WTC11 (cell line): Measurements from ENCODE around the gene C1orf232. TPM values are rescaled to one million over a fixed set of nuclear protein-coding genes. Genes with fewer than 3 reads are reported as not detected.

Source experiments
- ATAC-seq: fragments of 200-7000 bp; cut with Tn5 transposase; 2 replicates; pipeline ENCODE4 v1.10.0; 2021; ENCODE audit warnings: mild to moderate bottlenecking, moderate library complexity
- CTCF ChIA-PET: fragments of 300-600 bp; sonication (Branson Sonifier 250); formaldehyde crosslinking; loops from one replicate; lab custom pipeline; 2021; ENCODE audit warnings: antibody characterized with exemption; lab: Charles Lee
- POLR2A ChIA-PET: fragments of 350-600 bp; sonication (Branson Sonifier 250); formaldehyde crosslinking; loops from one replicate; lab custom pipeline; 2021; ENCODE audit warnings: antibody characterized with exemption; lab: Charles Lee
- DNase-seq: peaks from one replicate; pipeline ENCODE4 v3.0.0; 2021; ENCODE audit warnings: low spot score
- H3K27ac Mint-ChIP-seq: 2 replicates; pipeline ENCODE4 v1.8.0; 2021; ENCODE audit warnings: mixed read lengths
- H3K27me3 Mint-ChIP-seq: 2 replicates; pipeline ENCODE4 v1.8.0; 2021; ENCODE audit warnings: low read depth, mild to moderate bottlenecking, moderate library complexity, mixed read lengths
- H3K36me3 Mint-ChIP-seq: 2 replicates; pipeline ENCODE4 v1.8.0; 2021; ENCODE audit warnings: mixed read lengths
- H3K4me1 Mint-ChIP-seq: 2 replicates; pipeline ENCODE4 v1.8.0; 2022; ENCODE audit warnings: mixed read lengths
- H3K4me3 Mint-ChIP-seq: 2 replicates; pipeline ENCODE4 v1.8.0; 2021; ENCODE audit warnings: mild to moderate bottlenecking, moderate library complexity, mixed read lengths
- H3K9me3 Mint-ChIP-seq: 2 replicates; pipeline ENCODE4 v1.8.0; 2021; ENCODE audit warnings: mixed read lengths
- ATF1 ChIP-seq: sonication (generic); formaldehyde crosslinking; IDR thresholded peaks from 2 replicates; pipeline ENCODE4 v1.8.1; 2023; ENCODE audit warnings: mild to moderate bottlenecking, moderate library complexity, missing genetic modification reagents
- CBFB ChIP-seq: sonication (generic); formaldehyde crosslinking; IDR thresholded peaks from 2 replicates; pipeline ENCODE4 v1.8.1; 2022; ENCODE audit warnings: mild to moderate bottlenecking, low read depth, missing genetic modification reagents
- CREB1 ChIP-seq: sonication (generic); formaldehyde crosslinking; IDR thresholded peaks from 2 replicates; pipeline ENCODE4 v1.8.0; 2023; ENCODE audit warnings: mild to moderate bottlenecking, missing genetic modification reagents
- E2F1 ChIP-seq: sonication (generic); formaldehyde crosslinking; IDR thresholded peaks from 2 replicates; pipeline ENCODE4 v1.8.0; 2022; ENCODE audit warnings: mild to moderate bottlenecking, missing genetic modification reagents
- ETV6 ChIP-seq: sonication (generic); formaldehyde crosslinking; IDR thresholded peaks from 2 replicates; pipeline ENCODE4 v1.8.1; 2022; ENCODE audit warnings: mild to moderate bottlenecking, missing genetic modification reagents
- FOXJ3 ChIP-seq: sonication (generic); formaldehyde crosslinking; IDR thresholded peaks from 2 replicates; pipeline ENCODE4 v1.9.0; 2021; ENCODE audit warnings: missing genetic modification reagents, mild to moderate bottlenecking, borderline replicate concordance
- FOXP1 ChIP-seq: sonication (generic); formaldehyde crosslinking; IDR thresholded peaks from 2 replicates; pipeline ENCODE4 v1.8.0; 2022; ENCODE audit warnings: missing genetic modification reagents, mild to moderate bottlenecking, moderate library complexity, borderline replicate concordance
- FOXP4 ChIP-seq: sonication (generic); formaldehyde crosslinking; IDR thresholded peaks from 2 replicates; pipeline ENCODE4 v1.8.0; 2022; ENCODE audit warnings: mild to moderate bottlenecking, missing genetic modification reagents
- NFATC4 ChIP-seq: fragments of 250-450 bp; sonication (Bioruptor Pico); IDR thresholded peaks from 2 replicates; pipeline ENCODE4 v1.9.0; 2021; ENCODE audit warnings: mild to moderate bottlenecking
- NFE2L1 ChIP-seq: sonication (generic); formaldehyde crosslinking; IDR thresholded peaks from 2 replicates; pipeline ENCODE4 v1.8.1; 2023; ENCODE audit warnings: missing genetic modification reagents
- NFYB ChIP-seq: sonication (generic); formaldehyde crosslinking; conservative IDR thresholded peaks from 2 replicates; pipeline ENCODE4 v1.8.0; 2022; ENCODE audit warnings: low read depth, missing genetic modification reagents
- RORB ChIP-seq: fragments of 250-450 bp; sonication (Bioruptor Pico); IDR thresholded peaks from 2 replicates; pipeline ENCODE4 v1.9.0; 2021; ENCODE audit warnings: mild to moderate bottlenecking
- SP1 ChIP-seq: sonication (generic); formaldehyde crosslinking; conservative IDR thresholded peaks from 2 replicates; pipeline ENCODE4 v1.8.1; 2022; ENCODE audit warnings: missing genetic modification reagents
- USF1 ChIP-seq: sonication (generic); formaldehyde crosslinking; IDR thresholded peaks from 2 replicates; pipeline ENCODE4 v1.8.0; 2022; ENCODE audit warnings: mild to moderate bottlenecking, missing genetic modification reagents
- ZNF121 ChIP-seq: sonication (generic); formaldehyde crosslinking; IDR thresholded peaks from 2 replicates; pipeline ENCODE4 v1.8.0; 2023; ENCODE audit warnings: missing genetic modification reagents
- ZNF423 ChIP-seq: fragments of 250-450 bp; sonication (Bioruptor Pico); IDR thresholded peaks from 2 replicates; pipeline ENCODE4 v2.1.2; 2022; ENCODE audit warnings: mild to moderate bottlenecking, moderate library complexity
- ZNF512 ChIP-seq: sonication (generic); formaldehyde crosslinking; IDR thresholded peaks from 2 replicates; pipeline ENCODE4 v1.8.1; 2022; ENCODE audit warnings: missing genetic modification reagents, borderline replicate concordance
- total RNA-seq: library from RNA; stranded (reverse); gene quantifications from 3 replicates; pipeline ENCODE4 v1.2.3, GENCODE V29; 2021
- TF ChIP-seq, protein P1 (sequence below): sonication (generic); formaldehyde crosslinking; IDR thresholded peaks from 2 replicates; pipeline ENCODE4 v1.8.0; 2023; ENCODE audit warnings: mild to moderate bottlenecking, missing genetic modification reagents
- TF ChIP-seq, protein P2 (sequence below): fragments of 200-600 bp; IDR thresholded peaks from 2 replicates; pipeline ENCODE4 v1.8.0; 2022; ENCODE audit warnings: antibody characterized with exemption
- TF ChIP-seq, protein P3 (sequence below): sonication (generic); formaldehyde crosslinking; IDR thresholded peaks from 2 replicates; pipeline ENCODE4 v1.8.1; 2022; ENCODE audit warnings: mild to moderate bottlenecking, missing genetic modification reagents, moderate library complexity, borderline replicate concordance
- TF ChIP-seq, protein P4 (sequence below): sonication (generic); formaldehyde crosslinking; IDR thresholded peaks from 2 replicates; pipeline ENCODE4 v1.8.1; 2022; ENCODE audit warnings: low read depth, mild to moderate bottlenecking, moderate library complexity, missing genetic modification reagents, borderline replicate concordance
- TF ChIP-seq, protein P5 (sequence below): fragments of 250-450 bp; sonication (Bioruptor Pico); IDR thresholded peaks from 2 replicates; pipeline ENCODE4 v1.9.0; 2021; ENCODE audit warnings: moderate library complexity, mild to moderate bottlenecking, inconsistent platforms, borderline replicate concordance

The C1orf232 gene
- total RNA-seq, 1 experiment from 2014 or later, result not detected

- H3K27ac Mint-ChIP-seq, result peak within 1 kb of the TSS; percentile 65; the same call in 1 of the 2 replicates
- ChIA-PET CTCF (interaction anchor here (0.6 to 4.0 kb wide), 56 partner anchors 9 to 1443 kb away, joined by 3 to 61 read pairs (median 5); partner anchors contain the start of genes CATSPER4, CEP85, FAM110D and PDIK1L), POLR2A (interaction anchor here (0.6 to 1.8 kb wide), 4 partner anchors 13 to 65 kb away, joined by 4 to 9 read pairs (median 6); partner anchors contain the start of genes CATSPER4 and CEP85)
- peaks cover 31% of the 10 kb centered on the region for H3K4me1 Mint-ChIP-seq
- DNase-seq (peak; percentile 92), ATAC-seq (peak; percentile 76)
- peaks cover 14% of the 10 kb centered on the region for H3K27me3 Mint-ChIP-seq
- H3K36me3 Mint-ChIP-seq, result no peaks in the 10 kb centered on the region
- no peaks in the 10 kb centered on the region for H3K9me3 Mint-ChIP-seq
- peak within 1 kb of the TSS; percentile 85 for H3K4me3 Mint-ChIP-seq
- TF ChIP-seq, protein P1, sequence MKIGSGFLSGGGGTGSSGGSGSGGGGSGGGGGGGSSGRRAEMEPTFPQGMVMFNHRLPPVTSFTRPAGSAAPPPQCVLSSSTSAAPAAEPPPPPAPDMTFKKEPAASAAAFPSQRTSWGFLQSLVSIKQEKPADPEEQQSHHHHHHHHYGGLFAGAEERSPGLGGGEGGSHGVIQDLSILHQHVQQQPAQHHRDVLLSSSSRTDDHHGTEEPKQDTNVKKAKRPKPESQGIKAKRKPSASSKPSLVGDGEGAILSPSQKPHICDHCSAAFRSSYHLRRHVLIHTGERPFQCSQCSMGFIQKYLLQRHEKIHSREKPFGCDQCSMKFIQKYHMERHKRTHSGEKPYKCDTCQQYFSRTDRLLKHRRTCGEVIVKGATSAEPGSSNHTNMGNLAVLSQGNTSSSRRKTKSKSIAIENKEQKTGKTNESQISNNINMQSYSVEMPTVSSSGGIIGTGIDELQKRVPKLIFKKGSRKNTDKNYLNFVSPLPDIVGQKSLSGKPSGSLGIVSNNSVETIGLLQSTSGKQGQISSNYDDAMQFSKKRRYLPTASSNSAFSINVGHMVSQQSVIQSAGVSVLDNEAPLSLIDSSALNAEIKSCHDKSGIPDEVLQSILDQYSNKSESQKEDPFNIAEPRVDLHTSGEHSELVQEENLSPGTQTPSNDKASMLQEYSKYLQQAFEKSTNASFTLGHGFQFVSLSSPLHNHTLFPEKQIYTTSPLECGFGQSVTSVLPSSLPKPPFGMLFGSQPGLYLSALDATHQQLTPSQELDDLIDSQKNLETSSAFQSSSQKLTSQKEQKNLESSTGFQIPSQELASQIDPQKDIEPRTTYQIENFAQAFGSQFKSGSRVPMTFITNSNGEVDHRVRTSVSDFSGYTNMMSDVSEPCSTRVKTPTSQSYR (CRISPR knock-in tag), result peak; percentile 74; the same call in 1 of the 2 replicates
- no peak for TF ChIP-seq ZNF512 (CRISPR knock-in tag)
- no peak for TF ChIP-seq FOXJ3 (CRISPR knock-in tag)
- TF ChIP-seq SP1 (CRISPR knock-in tag), result peak; percentile 98
- TF ChIP-seq ZNF423 (CRISPR knock-in tag), result peak; percentile 88
- 0 out of 2 replicates have a peak, but pooled peaks have one; percentile 38 for TF ChIP-seq FOXP4 (CRISPR knock-in tag)
- TF ChIP-seq NFE2L1, result 0 out of 2 replicates have a peak, but pooled peaks have one; percentile 26
- TF ChIP-seq ETV6 (CRISPR knock-in tag), result peak; percentile 95
- TF ChIP-seq FOXP1 (CRISPR knock-in tag), result peak; percentile 90
- peak; percentile 75; the same call in 1 of the 2 replicates for TF ChIP-seq CREB1 (CRISPR knock-in tag)
- 0 out of 2 replicates have a peak, but pooled peaks have one; percentile 69 for TF ChIP-seq ATF1 (CRISPR knock-in tag)
- peak; percentile 62; the same call in 1 of the 2 replicates for TF ChIP-seq CBFB (CRISPR knock-in tag)
- TF ChIP-seq, protein P2, sequence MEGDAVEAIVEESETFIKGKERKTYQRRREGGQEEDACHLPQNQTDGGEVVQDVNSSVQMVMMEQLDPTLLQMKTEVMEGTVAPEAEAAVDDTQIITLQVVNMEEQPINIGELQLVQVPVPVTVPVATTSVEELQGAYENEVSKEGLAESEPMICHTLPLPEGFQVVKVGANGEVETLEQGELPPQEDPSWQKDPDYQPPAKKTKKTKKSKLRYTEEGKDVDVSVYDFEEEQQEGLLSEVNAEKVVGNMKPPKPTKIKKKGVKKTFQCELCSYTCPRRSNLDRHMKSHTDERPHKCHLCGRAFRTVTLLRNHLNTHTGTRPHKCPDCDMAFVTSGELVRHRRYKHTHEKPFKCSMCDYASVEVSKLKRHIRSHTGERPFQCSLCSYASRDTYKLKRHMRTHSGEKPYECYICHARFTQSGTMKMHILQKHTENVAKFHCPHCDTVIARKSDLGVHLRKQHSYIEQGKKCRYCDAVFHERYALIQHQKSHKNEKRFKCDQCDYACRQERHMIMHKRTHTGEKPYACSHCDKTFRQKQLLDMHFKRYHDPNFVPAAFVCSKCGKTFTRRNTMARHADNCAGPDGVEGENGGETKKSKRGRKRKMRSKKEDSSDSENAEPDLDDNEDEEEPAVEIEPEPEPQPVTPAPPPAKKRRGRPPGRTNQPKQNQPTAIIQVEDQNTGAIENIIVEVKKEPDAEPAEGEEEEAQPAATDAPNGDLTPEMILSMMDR, result peak; percentile 81
- no peak for TF ChIP-seq NFYB (CRISPR knock-in tag)
- TF ChIP-seq USF1, result peak; percentile 72; the same call in 1 of the 2 replicates
- TF ChIP-seq, protein P3, sequence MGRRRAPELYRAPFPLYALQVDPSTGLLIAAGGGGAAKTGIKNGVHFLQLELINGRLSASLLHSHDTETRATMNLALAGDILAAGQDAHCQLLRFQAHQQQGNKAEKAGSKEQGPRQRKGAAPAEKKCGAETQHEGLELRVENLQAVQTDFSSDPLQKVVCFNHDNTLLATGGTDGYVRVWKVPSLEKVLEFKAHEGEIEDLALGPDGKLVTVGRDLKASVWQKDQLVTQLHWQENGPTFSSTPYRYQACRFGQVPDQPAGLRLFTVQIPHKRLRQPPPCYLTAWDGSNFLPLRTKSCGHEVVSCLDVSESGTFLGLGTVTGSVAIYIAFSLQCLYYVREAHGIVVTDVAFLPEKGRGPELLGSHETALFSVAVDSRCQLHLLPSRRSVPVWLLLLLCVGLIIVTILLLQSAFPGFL (CRISPR knock-in tag), result no peak
- TF ChIP-seq, protein P4, sequence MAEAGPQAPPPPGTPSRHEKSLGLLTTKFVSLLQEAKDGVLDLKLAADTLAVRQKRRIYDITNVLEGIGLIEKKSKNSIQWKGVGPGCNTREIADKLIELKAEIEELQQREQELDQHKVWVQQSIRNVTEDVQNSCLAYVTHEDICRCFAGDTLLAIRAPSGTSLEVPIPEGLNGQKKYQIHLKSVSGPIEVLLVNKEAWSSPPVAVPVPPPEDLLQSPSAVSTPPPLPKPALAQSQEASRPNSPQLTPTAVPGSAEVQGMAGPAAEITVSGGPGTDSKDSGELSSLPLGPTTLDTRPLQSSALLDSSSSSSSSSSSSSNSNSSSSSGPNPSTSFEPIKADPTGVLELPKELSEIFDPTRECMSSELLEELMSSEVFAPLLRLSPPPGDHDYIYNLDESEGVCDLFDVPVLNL (CRISPR knock-in tag), result no peak
- TF ChIP-seq, protein P5, sequence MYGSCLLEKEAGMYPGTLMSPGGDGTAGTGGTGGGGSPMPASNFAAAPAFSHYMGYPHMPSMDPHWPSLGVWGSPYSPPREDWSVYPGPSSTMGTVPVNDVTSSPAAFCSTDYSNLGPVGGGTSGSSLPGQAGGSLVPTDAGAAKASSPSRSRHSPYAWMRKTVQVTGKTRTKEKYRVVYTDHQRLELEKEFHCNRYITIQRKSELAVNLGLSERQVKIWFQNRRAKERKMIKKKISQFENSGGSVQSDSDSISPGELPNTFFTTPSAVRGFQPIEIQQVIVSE, result no peak
- 0 out of 2 replicates have a peak, but pooled peaks have one; percentile 60 for TF ChIP-seq E2F1
- no peak for TF ChIP-seq ZNF121
- no peak for TF ChIP-seq RORB (CRISPR knock-in tag)
- no peak for TF ChIP-seq NFATC4 (CRISPR knock-in tag)
These were observed 1.1 kb upstream of the C1orf232 start, which contains the start of gene ZNF593 for GRCh38 chr1:26169669-26170471. Gene ZNF593 (plus strand): TSS chr1:26169908. CDS start chr1:26169984, 76 bp downstream.
